ENCODE results near the gene LINC00237.

DNA sequence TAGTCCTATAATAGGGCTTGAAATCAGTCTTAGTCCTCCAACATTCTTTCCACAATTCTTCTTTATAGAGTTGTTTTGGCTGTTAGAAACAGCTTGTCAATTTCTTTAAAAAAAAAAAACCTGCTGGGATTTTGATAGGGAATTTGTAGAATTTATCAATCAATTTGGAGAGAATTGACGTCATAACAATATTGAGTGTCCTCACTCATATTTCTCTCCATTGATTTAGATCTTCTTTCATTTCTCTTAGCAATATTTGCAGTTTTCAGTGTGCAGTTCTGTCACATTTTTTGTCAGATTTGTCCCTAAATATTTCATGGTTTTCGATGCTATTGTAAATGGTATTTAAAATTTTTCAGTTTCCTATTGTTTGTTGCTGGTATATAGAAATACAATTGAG is 5.3 kb upstream of the LINC00237 start:
- no peak for TF ChIP-seq SP1 (IDR thresholded peaks at IDR 0.05)
- no peak for TF ChIP-seq FOXK2 (IDR thresholded peaks at IDR 0.05)
- TF ChIP-seq ELF4 (IDR thresholded peaks at IDR 0.05) = no peak
- no peak for TF ChIP-seq ARNT (IDR thresholded peaks at IDR 0.05)
- no peak for TF ChIP-seq TARDBP (IDR thresholded peaks at IDR 0.05)
- TF ChIP-seq NFRKB (IDR thresholded peaks at IDR 0.05) = no peak
- no peak for TF ChIP-seq BHLHE40 (IDR thresholded peaks at IDR 0.05; ENCODE audit: borderline replicate concordance)
- no peak for TF ChIP-seq ZNF384 (IDR thresholded peaks at IDR 0.05)
- TF ChIP-seq FOXM1 (IDR thresholded peaks at IDR 0.05; ENCODE audit: borderline replicate concordance) = no peak

All from HEK293T (cell line).